ENCODE results near the gene CD22.

CD22 gene

DNA sequence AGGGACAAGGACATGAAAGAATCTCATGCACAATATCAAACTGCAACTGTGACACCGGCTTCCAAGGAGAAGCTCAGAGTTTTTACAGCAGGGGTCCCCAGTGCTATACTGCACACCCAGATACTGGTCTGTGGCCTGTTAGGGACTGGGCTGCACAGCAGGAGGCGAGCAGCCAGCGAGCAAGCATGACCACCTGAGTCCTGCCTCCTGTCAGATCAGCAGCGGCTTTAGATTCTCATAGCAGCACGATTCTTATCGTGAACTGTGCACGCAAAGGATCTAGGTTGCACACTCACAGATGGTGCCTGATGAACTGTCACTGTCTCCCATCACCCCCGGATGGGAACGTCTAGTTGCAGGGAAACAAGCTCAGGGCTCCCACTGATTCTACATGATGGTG, 13.1 kb upstream of the CD22 start:
- DNase-seq, result no peak

DNA sequence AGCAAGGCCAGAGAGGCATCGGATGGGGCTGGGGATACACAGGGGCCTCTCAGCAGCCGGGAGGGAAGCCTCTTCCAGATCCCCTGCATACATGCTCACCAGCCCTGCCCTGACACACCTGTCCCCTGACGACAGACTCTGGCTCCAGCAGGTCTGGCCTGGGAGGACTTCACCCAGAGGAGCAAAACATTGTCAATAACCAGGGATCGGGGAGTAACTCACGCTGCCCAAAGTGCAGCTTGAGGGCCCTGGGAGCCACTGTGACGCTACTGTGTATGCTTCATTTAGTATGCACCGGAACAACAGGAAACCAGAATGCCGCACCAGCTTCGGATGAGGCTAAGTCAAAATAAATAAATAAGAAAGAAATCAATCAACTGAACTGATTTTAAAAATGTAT, 12.4 kb upstream of the CD22 start:
- peak; percentile 50 to 59 for DNase-seq

DNA sequence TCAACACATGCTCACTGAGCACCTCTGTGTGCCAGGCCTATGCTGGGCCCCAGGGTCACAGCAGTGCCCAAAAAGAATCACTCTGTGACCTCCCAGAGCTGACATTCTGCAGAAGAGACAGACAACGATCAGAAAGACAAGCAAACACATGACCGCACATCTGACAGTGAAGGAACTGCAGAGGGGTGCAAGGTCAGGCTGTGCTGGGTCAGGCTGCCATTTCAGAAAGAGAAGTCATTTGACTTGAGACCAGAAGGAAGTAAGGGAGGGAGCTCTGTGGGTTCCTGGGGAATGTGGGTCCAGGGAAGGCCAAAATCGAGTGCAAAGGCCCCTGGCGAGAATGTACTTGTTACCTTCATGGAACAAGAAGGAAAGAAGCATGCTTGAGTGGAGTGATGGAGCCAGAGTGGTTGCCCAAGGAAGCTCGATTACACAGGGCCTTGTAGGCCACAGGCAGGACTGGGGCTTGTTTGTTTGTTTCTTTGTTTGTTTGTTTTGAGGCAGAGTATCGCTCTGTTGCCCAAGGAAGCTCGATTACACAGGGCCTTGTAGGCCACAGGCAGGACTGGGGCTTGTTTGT, 11.4 kb upstream of the CD22 start:
- DNase-seq, result no peak

DNA sequence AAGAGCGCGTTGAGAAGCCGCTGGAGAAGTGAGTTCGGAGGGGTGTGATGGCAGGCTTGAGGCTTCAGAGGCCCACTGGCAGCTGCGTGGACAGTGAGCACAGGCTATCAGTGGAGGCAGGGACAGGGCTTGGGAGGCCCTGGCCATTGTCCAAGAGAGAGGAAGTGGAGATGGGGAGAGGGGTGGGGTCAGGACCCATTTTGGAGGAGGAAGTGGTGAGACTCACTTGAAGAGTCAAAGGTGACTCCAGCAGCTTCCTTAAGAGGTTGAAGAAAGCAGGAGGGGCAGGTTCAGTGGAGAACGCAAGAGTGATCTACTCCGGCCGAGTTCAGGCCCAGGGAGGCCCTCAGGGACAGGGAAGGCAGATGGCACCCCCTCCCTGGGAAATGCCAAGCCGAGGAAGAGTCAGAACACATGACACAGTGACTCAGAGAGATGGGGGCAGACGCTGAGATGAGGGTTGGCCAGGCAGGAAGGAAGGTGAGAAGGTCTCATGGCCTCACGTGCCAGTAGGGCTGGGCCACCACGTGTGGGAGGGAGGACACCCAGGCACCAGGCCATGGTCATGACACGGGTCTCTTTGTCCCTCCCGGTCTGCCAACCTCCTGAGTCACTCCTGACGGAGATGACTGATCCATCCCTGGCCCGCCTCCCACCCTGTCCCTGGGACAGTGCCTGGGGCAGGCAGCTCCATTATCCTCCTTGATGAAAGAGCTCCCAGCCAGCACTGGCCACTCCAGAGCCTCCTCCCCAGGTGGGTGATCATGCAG, 10.1 kb upstream of the CD22 start:
- no peak for DNase-seq

DNA sequence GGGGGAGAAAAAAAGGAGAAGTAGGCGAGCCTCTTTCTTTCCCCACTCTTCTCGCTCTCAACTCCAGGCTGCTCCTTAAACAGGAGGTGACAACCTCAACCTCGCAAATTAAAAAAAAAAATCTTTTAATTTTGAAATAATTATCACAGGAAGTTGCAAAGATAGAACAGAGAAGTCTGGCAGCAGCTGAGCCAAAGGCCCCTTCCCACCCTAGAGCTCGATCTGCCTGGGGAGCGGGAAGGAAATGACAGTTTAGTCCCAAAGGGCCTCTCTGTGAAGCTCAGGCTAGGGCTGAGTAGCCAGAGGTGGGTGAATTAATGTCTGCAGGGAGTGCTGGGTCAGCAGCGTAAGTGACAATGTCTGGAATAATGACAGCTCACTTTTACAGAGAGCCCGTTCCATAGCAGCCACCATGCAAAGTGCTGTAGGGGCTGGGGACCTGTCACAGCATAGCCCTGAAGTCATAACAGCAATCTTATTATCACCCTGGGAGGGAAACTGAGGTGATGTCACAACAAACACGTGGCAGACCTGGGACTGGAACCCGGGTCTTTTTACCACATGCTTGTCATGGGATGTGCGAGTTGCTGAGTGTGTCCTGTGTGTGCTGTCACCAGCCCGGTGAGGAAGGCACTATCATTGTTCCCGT, 8.8 kb upstream of the CD22 start:
- no peak for DNase-seq

DNA sequence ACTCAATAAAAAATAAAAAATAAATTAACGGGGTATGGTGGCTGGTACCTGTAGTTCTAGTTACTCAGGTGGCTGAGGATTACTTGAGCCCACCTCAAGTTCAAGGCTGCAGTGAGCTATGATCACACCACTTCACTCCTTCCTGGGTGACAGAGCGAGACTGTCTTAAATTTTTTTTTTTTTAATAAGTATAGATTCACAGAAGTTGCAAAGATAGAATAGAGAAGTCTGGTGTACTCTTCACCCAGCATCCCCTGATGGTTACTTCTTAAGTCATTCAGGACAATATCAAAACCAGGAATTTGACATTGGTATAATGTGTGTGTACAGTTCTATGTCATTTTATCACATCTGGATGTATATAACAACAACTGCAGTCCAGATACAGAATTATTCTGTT, 7.7 kb upstream of the CD22 start:
- no peak for DNase-seq

DNA sequence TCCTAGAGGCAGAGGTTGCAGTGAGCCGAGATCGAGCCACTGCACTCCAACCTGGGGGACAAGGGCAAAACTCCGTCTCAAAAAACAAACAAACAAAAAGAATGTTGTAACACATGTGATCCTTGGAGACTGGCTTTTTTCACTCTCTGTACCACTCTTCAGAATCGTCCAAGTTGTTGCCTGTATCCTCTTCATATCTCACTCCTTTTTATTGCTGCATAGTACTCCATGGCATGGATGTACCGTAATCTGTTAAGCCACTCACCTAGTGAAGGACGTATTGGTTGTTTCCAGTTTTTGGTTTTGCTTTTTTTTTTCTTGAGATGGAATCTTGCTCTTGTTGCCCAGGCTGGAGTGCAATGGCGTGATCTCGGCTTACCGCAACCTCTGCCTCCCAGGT, 7.0 kb upstream of the CD22 start:
- no peak for DNase-seq

DNA sequence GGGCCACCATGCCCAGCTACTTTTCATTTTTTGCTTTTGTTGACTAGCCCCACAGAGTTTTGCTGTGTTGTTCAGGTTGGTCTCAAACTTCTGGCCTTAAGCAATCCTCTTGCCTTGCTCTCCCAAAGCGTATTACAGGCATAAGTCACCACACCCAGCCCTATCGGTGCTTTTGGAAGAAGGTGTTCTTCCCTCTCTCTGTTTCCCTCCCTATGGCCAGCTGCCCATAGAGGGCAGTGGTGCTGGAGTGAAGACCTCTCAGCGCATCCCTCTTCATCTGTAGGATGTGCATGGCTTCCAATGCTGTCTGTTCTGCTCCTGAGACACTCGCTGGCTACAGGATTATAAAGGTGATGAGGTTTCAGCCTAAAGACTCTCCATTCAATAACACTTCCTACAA, 1.3 kb upstream of the CD22 start:
- no peak for DNase-seq

DNA sequence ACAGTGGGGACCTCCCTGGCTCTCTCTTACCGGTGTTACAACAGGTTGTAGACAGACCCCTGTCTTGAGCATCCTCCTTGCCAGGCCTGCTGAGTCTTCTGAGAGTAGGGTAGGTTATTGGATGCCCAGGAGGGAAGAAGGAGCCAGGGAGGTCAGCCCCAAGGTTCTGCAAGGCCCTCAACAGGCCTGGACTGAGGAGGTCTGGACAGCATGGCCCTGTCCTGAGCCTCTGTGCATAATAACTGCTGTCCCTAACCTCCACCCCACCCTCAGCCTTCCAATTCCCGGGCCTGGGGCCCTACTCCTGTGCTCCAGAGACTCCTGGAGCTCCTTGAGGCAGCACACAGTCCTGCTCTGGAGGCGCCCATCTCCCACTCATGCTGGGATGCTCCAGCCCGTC, 336 bp downstream of the CD22 start:
- no peak for DNase-seq

DNA sequence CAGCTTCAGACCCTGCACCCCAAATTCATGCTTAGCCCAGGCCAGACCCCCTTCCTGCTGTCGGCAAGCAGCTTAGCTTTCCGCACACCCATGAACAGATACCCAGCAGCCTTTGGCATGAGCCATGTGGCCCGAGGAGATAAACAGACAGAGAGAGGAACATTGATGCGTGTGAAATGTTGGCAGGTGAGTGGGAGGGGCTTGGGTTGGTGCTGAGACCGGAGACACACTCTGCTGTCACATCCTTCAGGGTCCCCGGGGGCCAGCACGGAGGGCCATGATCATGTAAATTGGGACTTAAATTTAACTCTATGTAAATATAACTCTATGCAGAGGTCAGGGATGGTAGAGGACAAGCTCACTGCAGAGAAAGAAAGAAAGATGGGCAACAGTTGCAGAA, 1.5 kb downstream of the CD22 start:
- DNase-seq, result peak in 1 of 2 experiments; percentile 21

DNA sequence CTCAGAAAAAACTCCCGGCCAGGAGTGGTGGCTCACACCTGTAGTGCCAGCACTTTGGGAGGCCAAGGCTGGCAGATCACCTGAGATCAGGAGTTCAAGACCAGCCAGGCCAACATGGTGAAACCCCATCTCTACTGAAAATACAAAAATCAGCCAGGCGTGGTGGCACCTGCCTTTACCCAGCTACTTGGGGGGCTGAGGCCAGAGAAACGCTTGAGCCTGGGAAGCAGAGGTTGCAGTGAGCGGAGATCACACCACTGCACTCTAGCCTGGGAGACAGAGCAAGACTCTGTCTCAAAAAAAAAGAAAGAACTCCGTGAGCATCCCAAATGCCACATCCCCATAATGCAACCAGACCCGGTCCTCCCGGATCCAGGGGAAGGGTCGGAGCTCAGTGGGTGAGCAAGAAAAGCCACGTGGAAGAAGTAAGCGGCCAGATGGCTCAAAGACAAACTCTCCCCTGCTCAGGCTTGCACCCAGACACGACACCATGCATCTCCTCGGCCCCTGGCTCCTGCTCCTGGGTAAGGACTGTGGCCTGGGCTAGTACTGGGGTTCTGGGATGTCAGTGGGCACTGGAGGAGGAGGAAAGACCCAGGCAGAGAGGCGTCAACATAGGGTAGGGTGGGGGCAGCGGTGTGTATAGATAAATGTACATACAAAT, 2.7 kb downstream of the CD22 start:
- DNase-seq, result no peak

DNA sequence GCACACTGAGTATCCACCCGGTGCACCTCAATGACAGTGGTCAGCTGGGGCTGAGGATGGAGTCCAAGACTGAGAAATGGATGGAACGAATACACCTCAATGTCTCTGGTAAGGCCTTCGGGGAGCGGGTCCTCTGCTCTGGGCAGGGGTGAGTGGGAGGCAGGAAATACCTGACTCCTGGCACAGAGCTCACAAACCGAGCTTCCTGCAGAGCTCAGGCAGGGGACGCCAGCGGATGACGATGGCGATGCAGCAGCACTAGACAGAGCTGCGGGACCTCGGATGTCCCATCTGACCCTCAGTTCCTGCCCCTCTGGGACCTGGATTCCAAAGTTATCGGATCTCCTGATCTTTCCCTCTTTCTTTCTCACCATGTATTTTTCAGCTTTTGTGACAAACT, 3.8 kb downstream of the CD22 start:
- no peak for DNase-seq

DNA sequence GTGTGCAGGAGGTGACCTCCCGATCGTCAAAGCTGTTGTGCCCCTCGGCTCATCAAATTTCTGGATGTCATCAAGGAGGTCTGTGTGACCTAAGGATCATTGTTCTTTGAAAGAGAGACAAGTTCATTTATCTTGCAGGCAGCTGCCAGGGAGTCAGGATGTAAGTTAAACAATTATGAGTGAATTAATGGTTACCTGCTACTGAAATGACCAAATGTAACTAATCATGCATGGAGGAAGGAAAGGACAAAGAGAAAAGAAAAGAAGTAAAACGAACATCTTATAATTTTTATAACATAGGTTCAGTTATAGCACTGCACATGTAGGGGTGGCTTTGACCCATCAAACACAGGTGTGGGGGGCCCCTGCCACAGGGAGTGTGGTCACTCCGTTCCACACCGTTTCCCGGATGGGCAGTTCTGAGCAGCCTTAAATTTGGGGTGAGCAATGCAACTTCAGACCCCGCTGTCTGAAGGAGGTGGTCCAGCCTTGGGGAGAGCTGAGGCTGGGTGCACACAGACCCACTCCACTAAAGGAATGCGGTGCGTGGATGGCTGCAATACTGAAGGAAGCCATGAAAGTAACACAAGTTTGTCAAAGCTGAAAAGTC, 5.3 kb downstream of the CD22 start:
- DNase-seq, result no peak

DNA sequence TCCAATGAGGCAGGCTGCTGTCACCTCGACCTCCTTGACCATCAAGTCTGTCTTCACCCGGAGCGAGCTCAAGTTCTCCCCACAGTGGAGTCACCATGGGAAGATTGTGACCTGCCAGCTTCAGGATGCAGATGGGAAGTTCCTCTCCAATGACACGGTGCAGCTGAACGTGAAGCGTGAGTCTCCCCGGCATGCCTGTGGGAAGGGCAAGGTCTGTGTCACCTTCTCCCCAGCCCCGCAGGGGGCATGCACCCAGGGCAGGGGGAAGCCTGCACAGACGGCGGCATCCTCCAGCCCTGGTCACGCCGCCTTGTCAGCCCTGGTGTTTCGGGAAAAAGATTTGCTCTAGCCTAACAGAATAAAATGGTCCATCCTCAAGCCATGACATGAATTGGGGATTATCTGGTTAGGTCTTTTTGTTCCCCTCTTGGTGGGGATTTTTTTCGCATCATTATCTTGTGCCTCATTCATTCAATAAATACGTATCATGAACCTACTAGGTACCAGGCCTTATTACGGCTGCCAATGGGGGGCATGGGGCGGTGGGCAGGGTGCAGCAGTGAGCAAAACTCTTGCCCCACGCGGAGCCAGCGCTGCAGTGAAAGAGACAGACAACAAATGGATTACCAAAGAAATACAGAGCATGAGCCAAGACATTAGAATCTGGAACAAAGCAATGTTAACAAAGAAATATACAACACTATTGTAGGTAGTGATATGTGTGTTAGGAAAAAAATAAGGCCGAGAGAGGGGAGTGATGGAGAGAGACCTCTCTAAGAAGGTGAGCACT, 7.4 kb downstream of the CD22 start:
- DNase-seq, result no peak

DNA sequence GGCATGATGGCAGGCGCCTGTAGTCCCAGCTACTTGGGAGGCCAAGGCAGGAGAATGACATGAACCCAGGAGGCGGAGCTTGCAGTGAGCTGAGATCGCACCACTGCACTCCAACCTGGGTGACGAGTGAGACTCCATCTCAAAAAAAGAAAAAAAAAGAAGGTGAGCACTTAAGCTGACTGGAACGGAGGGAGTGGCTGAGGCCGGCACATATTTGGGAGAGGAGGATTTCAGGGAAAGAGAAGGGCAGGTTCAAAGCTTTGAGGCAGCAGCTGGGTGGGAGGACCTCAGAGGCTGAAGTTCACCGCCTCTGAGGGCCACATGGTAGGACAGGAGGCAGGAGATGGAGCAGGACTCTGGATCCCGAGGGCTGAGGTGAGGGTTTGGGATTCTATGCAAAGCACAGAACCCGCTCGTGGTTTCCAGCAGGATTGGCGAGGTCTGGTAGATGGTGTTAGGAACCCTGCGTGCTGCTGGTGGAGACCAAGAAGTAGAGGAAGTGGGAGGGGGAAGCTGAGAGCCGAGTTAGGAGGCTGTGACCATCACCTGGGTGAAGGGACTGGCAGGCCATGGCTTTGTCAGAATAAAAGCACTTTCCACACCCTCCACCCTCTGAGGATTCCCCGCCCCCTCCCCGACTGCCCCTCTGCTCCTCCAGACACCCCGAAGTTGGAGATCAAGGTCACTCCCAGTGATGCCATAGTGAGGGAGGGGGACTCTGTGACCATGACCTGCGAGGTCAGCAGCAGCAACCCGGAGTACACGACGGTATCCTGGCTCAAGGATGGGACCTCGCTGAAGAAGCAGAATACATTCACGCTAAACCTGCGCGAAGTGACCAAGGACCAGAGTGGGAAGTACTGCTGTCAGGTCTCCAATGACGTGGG, 8.4 kb downstream of the CD22 start:
- DNase-seq, result no peak

DNA sequence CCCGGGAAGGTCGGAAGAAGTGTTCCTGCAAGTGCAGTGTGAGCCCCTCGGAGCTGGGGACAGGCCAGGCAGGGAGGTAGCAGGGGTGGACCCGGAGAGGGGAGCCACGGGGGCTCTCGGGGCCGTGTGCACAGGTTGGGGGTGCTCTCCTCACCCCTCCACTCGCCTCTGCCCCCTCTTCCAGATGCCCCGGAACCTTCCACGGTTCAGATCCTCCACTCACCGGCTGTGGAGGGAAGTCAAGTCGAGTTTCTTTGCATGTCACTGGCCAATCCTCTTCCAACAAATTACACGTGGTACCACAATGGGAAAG, 9.0 kb downstream of the CD22 start:
- no peak for DNase-seq

DNA sequence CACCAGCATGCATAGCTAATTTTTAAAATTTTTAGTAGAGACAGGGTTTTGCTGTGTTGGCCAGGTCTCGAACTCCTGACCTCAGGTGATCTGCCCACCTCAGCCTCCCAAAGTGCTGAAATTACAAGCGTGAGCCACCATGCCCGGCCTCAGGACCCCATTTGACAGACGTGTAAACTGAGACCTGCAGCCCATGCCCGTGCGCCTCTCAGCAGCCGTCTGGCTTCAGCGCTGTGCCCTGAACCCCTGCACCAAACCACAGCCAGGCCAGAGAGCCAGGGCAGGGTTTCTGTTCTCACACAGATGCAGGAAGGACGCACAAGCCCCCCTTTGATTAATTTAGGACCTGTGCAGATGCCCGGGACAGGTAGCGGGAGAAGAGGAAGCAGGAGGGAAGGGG, 11.4 kb downstream of the CD22 start:
- no peak for DNase-seq

DNA sequence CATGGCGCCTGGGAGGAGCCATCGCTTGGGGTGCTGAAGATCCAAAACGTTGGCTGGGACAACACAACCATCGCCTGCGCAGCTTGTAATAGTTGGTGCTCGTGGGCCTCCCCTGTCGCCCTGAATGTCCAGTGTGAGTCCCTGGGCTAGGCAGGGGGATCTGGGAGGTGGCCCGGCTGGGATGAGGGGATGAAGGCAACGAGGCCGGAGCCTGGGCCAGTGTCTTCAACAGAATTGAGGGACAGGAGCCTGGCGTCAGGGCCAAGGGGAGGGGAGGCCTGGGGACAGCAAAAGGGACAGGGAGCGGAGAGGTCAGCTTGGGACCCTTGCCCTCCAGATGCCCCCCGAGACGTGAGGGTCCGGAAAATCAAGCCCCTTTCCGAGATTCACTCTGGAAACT, 12.0 kb downstream of the CD22 start:
- DNase-seq, result no peak

DNA sequence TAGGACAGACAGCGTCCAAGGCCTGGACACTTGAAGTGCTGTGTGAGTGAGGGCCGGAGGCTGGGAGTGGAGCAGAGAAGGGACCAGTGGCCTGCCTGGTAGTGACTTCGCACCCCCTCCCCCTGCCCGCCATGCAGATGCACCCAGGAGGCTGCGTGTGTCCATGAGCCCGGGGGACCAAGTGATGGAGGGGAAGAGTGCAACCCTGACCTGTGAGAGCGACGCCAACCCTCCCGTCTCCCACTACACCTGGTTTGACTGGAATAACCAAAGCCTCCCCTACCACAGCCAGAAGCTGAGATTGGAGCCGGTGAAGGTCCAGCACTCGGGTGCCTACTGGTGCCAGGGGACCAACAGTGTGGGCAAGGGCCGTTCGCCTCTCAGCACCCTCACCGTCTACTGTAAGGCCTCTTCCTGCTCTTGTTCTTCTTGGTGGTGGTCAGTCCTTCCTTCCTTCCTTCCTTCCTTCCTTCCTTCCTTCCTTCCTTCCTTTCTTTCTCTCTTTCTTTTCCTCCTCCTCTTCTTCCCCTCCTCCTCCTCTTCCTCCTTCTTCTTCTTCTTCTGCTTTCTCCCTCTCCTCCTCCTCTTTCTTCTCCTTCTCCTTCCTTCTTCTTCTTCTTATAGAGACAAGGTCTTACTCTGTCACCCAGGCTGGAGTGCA, 12.7 kb downstream of the CD22 start:
- DNase-seq, result no peak

DNA sequence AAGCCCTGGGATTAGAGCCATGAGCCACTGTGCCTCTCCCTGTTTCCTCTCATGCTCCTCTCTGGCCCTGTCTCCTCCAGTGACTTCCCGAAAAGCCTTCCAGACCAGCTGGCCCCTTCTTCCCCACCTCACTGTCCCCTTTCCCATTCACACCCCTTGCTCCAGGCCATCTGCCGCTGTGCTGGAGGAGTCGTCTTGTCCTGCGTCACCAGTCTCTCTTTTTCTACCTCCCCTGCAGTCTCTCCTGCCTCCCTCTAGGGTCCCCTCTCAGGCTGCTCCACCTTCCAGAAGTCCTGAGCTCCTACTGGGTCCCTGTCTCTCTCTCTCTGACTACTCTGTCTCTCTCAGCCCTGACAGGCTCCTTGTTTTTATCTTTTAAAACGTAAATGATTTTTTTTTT, 13.4 kb downstream of the CD22 start:
- DNase-seq, result no peak

DNA sequence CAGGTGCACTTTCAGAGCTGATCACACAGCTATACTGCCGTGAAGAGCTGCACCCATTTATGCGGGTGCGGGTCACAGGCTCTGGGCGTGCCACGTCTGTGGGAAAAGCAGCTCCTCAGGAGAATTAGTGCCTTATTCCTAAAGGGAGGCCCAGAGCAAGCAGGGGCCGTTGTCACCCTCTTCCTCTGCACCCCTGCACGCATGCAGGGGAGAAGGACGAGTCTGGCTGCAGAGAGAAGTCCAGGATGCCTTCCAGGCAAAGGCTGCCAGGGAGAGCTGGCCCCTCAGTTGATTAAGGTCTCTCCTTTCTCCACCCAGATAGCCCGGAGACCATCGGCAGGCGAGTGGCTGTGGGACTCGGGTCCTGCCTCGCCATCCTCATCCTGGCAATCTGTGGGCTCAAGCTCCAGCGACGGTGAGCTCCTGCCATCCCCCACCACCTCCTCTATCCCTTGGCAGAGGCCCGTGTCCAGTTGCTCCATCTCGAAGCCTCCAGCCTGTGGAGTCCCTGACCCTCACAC, 15.6 kb downstream of the CD22 start:
- no peak for DNase-seq

All from NCI-H187 (cell line).